ENCODE data around the gene ST6GALNAC5. TPM values are rescaled to one million over a fixed set of nuclear protein-coding genes. Genes with fewer than 3 reads are reported as not detected.

Gene ST6GALNAC5
- total RNA-seq, 1 donor from 2014 or later, result not detected

DNA sequence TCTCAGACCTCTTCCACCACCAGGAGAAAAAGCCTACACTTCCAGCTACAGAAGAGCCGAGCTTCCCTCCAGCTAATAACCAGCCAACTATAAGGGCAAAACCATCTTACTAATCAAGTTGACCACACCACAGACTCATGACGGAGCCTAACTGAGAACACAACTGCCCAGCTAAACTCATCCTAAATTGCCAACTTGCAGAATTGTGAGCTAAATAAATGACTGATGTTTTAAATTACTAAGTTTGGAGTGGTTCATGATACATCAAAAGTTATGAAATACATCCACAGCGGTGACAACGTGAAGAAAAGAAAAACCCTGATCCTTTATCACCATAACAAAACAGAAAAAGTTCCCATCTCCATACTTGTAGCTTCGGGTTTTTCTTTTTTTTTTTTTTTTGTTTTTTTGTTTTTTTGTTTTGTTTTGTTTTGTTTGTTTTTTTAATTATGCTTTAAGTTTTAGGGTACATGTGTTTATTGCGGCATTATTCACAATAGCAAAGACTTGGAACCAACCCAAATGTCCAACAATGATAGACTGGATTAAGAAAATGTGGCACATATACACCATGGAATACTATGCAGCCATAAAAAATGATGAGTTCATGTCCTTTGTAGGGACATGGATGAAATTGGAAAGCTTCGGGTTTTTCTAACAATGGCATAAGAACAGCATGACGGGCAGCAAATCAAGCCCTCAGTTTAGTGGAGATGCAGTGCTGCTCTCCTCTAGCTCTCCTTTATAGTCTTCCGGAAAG lies 229.4 kb downstream of the ST6GALNAC5 start:
- H3K27me3 Mint-ChIP-seq (ENCODE audit: low read depth), result no peaks in the 10 kb centered on the region
- no peaks in the 10 kb centered on the region for H3K9me3 Mint-ChIP-seq
- H3K4me3 Mint-ChIP-seq (ENCODE audit: low read depth), result no peak overlapping the region
- H3K27ac Mint-ChIP-seq, result no peak overlapping the region
- intact Hi-C loops (cut with micrococcal nuclease), result no loop called here
- no peaks in the 10 kb centered on the region for H3K4me1 Mint-ChIP-seq (ENCODE audit: low read depth)
- no peak for DNase-seq (ENCODE audit: low spot score)
- H3K36me3 Mint-ChIP-seq (ENCODE audit: low read depth), result no peaks in the 10 kb centered on the region

DNA sequence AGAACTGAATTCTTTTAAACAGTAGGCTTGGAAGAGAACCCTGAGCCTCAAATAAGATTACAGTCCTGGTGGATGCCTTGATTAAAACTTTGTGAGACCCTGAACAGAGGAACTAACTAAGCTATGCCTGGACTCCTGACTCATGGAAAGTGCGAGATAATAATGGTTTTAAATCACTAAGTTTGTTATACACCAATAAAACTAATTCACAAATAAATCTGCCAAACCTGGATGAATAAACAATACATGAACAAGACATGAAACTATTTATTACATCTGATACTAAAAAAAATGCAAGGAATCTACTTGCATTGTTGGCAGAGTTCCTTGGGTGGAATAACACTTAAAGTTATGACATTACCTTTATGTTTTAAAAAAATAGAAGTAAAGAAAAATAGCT lies 233.6 kb downstream of the ST6GALNAC5 start:
- Mint-ChIP-seq H3K27me3 (ENCODE audit: low read depth) (no peaks in the 10 kb centered on the region), H3K9me3 (no peaks in the 10 kb centered on the region), H3K4me1 (ENCODE audit: low read depth) (no peaks in the 10 kb centered on the region), H3K36me3 (ENCODE audit: low read depth) (no peaks in the 10 kb centered on the region), H3K27ac (no peak overlapping the region), H3K4me3 (ENCODE audit: low read depth) (no peak overlapping the region)
- DNase-seq (ENCODE audit: low spot score), result no peak
- intact Hi-C loops (cut with micrococcal nuclease), result no loop called here

DNA sequence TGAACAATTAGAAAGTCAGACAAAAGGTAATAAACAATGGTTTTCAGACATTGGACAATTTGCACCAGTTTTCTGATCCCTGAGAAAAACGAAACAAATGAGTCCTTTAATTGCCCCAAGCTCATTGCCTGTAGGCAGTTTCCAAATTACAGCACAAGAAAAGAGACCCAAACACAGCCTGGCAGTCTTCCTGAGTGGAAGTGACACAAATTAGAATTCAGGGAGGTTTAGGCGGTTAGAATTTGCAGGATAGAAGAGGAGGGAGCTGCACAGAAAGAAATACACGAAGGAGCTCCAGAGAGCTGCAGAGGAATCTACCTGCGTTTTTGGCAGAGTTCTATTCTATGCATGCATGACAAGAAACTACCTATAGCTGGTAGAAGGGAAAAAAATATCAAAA lies 236.2 kb downstream of the ST6GALNAC5 start:
- H3K4me1 Mint-ChIP-seq (ENCODE audit: low read depth), result no peaks in the 10 kb centered on the region
- intact Hi-C loops (cut with micrococcal nuclease), result no loop called here
- H3K9me3 Mint-ChIP-seq, result no peaks in the 10 kb centered on the region
- DNase-seq (ENCODE audit: low spot score), result no peak
- H3K27ac Mint-ChIP-seq, result no peak overlapping the region
- no peaks in the 10 kb centered on the region for H3K27me3 Mint-ChIP-seq (ENCODE audit: low read depth)
- H3K4me3 Mint-ChIP-seq (ENCODE audit: low read depth), result no peak overlapping the region
- no peaks in the 10 kb centered on the region for H3K36me3 Mint-ChIP-seq (ENCODE audit: low read depth)

DNA sequence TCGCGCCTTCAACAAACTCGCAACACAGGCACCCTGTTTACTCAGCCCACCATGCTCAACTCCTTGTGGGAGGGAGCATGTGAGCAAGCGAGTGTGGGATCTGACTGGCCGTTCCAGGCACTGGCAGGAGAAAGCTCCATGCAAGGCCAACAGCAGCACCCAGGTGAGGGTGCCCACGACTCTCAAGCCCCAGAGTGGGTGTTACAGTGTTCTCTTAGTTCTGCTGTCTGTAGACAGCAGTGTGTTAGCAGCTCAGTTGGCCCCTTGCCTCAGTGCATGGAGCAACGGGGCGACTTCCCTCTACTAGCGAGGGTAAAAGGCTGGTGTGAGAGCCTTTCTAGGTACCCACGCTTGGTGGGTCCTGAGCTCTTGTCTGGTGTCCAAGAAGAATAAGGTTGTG lies 237.4 kb downstream of the ST6GALNAC5 start:
- intact Hi-C loops (cut with micrococcal nuclease), result no loop called here
- Mint-ChIP-seq H3K4me3 (ENCODE audit: low read depth) (no peak overlapping the region), H3K27me3 (ENCODE audit: low read depth) (no peaks in the 10 kb centered on the region), H3K4me1 (ENCODE audit: low read depth) (no peaks in the 10 kb centered on the region), H3K27ac (no peak overlapping the region), H3K9me3 (no peaks in the 10 kb centered on the region), H3K36me3 (ENCODE audit: low read depth) (no peaks in the 10 kb centered on the region)
- no peak for DNase-seq (ENCODE audit: low spot score)

Data from activated T-helper 2 cell treated with anti-CD3 and anti-CD28 coated beads, Interferon-gamma antibody, Interleukin-2, Interleukin-4, amounts not matched to agents 10 μg/mL and 5 μg/mL and 100 μg/mL, durations not matched to agents 14 hours and 24 hours and 36 hours (primary cell).